ENCODE data around the gene RNH1. TPM values are rescaled to one million over a fixed set of nuclear protein-coding genes. Genes with fewer than 3 reads are reported as not detected.

RNH1 gene
- total RNA-seq, 1 experiment from 2014 or later: 345 TPM

DNA sequence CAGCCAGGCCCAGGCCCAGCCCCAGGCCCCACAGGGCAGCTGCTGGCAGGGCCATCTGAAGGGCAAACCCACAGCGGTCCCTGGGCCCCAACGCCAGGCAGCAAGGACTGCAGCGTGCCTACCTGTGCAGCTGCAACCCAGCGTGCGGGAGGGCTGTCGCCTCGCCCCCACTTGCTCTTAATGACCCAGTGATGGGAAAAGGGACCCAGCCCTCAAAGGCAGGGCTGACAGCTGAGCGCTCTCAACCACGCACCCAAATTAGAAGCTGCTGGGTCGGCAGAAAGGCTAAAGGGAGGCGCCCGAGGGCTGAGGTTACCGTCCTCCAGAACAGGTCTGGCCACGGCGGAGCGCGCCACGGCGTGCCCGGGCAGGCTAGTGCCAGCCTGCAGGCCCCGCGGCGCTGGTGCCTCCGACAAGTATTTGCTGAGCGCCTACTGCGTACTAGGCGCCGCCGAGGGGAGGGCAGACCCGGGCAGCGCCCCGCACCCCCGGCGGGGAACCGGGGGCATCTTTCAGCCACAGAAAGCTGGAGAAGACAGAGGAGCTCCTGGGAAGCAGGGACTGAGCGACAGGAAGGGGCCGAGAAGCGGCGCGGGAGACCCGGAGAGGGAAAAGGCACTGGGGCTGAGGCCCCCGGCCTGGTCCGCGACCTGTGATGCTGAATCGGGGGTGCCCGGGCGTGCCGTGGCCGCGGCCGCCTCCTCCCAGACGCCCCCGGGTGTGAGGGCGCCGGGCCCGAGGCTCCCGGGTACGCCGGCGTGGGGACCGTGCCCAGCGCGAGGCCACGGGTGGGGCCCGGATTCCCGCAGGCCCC lies 27.6 kb upstream of the RNH1 start:
- ChIA-PET CTCF (interaction anchor here (0.6 kb wide), 1 partner anchor 16 kb away, joined by 3 read pairs; no protein-coding TSS in a partner anchor), POLR2A (interaction anchor here (0.5 to 1.0 kb wide), 2 partner anchors 15 to 209 kb away, joined by 3 to 8 read pairs; no protein-coding TSS in a partner anchor)
- intact Hi-C loops (cut with micrococcal nuclease; ENCODE audit: unreplicated experiment) (no loop called here), in situ Hi-C loops (cut with HindIII; ENCODE audit: low pct_unique_long_range_greater_than_20kb, low sequenced_read_pairs) (no loop called here)
- BruUV-seq (replicated peaks): no TSS peak
- Histone ChIP-seq H3K4me3 (ENCODE audit: low read depth in 2 of 2, low read length in 2 of 2) (peak overlapping the region; percentile 69 to 90), H3K4me1 (ENCODE audit: control insufficient read depth, insufficient read depth, low read length) (peaks cover 29% of the 10 kb centered on the region), H3K9me3 (ENCODE audit: control insufficient read depth, insufficient read depth, low read depth, low read length) (no peaks in the 10 kb centered on the region), H3K27ac (ENCODE audit: low read length) (peak overlapping the region; percentile 73), H3K27me3 (ENCODE audit: control insufficient read depth, insufficient read depth, low read length) (no peaks in the 10 kb centered on the region), H3K36me3 (ENCODE audit: control insufficient read depth, insufficient read depth, low read length) (peaks cover 3% of the 10 kb centered on the region; the same call in 1 of the 2 replicates)
- 0 out of 4 replicates have a peak, but pooled peaks of 1 of the 2 experiments have one; percentile 43 for TF ChIP-seq REST (IDR thresholded peaks at IDR 0.05; ENCODE audit: insufficient read depth in 1 of 2, low read depth in 2 of 2, low read length in 1 of 2)
- TF ChIP-seq, protein P1, sequence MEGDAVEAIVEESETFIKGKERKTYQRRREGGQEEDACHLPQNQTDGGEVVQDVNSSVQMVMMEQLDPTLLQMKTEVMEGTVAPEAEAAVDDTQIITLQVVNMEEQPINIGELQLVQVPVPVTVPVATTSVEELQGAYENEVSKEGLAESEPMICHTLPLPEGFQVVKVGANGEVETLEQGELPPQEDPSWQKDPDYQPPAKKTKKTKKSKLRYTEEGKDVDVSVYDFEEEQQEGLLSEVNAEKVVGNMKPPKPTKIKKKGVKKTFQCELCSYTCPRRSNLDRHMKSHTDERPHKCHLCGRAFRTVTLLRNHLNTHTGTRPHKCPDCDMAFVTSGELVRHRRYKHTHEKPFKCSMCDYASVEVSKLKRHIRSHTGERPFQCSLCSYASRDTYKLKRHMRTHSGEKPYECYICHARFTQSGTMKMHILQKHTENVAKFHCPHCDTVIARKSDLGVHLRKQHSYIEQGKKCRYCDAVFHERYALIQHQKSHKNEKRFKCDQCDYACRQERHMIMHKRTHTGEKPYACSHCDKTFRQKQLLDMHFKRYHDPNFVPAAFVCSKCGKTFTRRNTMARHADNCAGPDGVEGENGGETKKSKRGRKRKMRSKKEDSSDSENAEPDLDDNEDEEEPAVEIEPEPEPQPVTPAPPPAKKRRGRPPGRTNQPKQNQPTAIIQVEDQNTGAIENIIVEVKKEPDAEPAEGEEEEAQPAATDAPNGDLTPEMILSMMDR (IDR thresholded peaks at IDR 0.05): no peak
- no peak for TF ChIP-seq TCF7L2 (IDR thresholded peaks at IDR 0.05; ENCODE audit: low read depth, low read length)
- peak; percentile 30; the same call in 1 of the 2 replicates for TF ChIP-seq SIN3A (IDR thresholded peaks at IDR 0.05; ENCODE audit: borderline replicate concordance, insufficient read depth, low read depth, low read length)
- no peak for TF ChIP-seq POLR2AphosphoS5 (IDR thresholded peaks at IDR 0.05; ENCODE audit: low read depth, low read length)
- DNase-seq (ENCODE audit: low read depth, low spot score) (no peak), ATAC-seq (peak; percentile 4)

DNA sequence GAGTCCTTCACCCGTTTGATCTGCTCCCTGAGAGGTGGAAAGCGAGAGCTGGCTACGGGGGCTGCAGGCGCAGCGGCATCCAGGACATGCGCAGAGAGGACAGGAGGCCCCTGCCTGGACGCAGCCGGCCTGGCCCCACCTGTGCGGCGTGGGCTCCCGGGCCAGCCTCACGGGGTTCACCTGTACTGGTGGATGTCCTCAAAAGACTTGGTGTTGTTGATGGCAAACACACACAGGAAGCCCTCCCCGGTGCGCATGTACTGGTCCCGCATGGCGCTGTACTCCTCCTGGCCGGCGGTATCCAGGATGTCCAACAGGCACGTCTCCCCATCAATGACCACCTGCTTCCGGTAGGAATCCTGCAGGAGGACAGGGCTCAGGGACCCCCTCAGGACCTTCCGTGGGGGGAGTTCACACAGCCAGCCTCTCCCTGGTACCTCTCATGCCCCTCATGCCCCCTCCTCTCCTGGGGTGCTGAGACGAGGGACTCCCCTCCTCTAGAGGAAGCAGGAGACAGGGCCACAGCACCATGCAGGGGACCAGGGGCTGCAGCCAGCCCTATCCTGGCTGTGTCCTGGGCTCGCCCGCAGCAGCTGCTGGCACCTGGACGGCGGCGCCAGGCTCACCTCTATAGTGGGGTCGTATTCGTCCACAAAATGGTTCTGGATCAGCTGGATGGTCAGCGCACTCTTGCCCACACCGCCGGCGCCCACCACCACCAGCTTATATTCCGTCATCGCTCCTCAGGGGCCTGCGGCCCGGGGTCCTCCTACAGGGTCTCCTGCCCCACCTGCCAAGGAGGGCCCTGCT lies 26.7 kb upstream of the RNH1 start:
- Histone ChIP-seq H3K9me3 (ENCODE audit: control insufficient read depth, insufficient read depth, low read depth, low read length) (no peaks in the 10 kb centered on the region), H3K4me1 (ENCODE audit: control insufficient read depth, insufficient read depth, low read length) (peaks cover 29% of the 10 kb centered on the region), H3K36me3 (ENCODE audit: control insufficient read depth, insufficient read depth, low read length) (peaks cover 3% of the 10 kb centered on the region; the same call in 1 of the 2 replicates), H3K27me3 (ENCODE audit: control insufficient read depth, insufficient read depth, low read length) (no peaks in the 10 kb centered on the region), H3K4me3 (ENCODE audit: low read depth in 2 of 2, low read length in 2 of 2) (peak overlapping the region; percentile 69 to 90), H3K27ac (ENCODE audit: low read length) (peak overlapping the region; percentile 73)
- POLR2A ChIA-PET: interaction anchor here (0.6 to 1.0 kb wide), 2 partner anchors 13 to 226 kb away, joined by 3 to 8 read pairs; no protein-coding TSS in a partner anchor
- intact Hi-C loops (cut with micrococcal nuclease; ENCODE audit: unreplicated experiment): no loop called here
- TF ChIP-seq, protein P1 (IDR thresholded peaks at IDR 0.05): no peak
- TF ChIP-seq REST (IDR thresholded peaks at IDR 0.05; ENCODE audit: insufficient read depth in 1 of 2, low read depth in 2 of 2, low read length in 1 of 2): no peak
- TF ChIP-seq SIN3A (IDR thresholded peaks at IDR 0.05; ENCODE audit: borderline replicate concordance, insufficient read depth, low read depth, low read length): no peak
- no peak for TF ChIP-seq TCF7L2 (IDR thresholded peaks at IDR 0.05; ENCODE audit: low read depth, low read length)
- TF ChIP-seq POLR2AphosphoS5 (IDR thresholded peaks at IDR 0.05; ENCODE audit: low read depth, low read length): no peak
- BruUV-seq (replicated peaks): TSS peak; percentile 97
- CTCF ChIA-PET: no interaction called here
- in situ Hi-C loops (cut with HindIII; ENCODE audit: low pct_unique_long_range_greater_than_20kb, low sequenced_read_pairs): no loop called here
- ATAC-seq (no peak), DNase-seq (ENCODE audit: low read depth, low spot score) (no peak)

All from Panc1 (cell line).